ENCODE data around the gene HRAS. TPM values are rescaled to one million over a fixed set of nuclear protein-coding genes. Genes with fewer than 3 reads are reported as not detected.

HRAS gene
- total and polyA plus RNA-seq, 2 experiments from 2014 or later, result 49.6 to 97.8 TPM

DNA sequence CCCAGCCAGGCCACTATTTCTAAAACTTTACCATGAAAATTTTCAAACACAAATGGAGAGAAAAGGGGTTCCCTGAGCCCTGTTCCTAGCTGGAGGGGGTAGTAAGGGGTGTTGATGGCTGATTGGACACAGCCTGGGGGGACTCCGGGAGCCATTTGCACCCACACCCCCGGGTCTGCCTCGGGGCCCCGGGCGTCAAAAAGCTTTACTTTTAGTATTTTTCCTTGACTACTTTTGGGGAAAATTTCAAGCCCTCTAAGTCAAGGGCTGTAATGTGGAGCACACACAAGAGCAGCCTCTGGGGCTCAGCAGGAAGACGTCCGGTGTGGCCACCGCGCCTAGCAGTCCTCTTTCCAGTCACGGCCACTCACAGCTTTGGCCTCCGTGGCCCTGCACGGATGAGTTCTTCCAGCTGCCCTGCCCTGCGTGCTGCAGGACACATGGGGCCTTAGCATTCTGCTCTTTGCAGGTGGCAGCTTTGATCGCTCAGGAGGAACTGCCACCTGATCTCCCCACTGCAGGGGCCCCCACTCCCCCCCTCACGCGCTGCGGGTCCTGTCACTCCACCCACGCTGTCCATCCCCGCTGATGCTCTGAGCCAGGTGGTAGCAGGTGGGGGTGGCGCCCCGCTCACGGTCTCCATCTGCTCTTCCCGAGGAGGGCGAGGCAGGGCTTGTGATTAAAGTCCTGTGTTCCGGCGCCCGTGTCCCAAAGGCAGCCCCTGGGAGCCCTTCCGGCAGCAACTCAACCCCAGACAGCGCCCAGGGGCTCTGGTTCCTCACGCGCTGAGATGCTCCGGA is 42.7 kb downstream of the HRAS start:
- Histone ChIP-seq H3K4me3 (no peak overlapping the region), H3K36me3 (peaks cover 2% of the 10 kb centered on the region), H3K9me3 (ENCODE audit: low read depth) (no peaks in the 10 kb centered on the region), H3K4me1 (ENCODE audit: low read depth) (no peaks in the 10 kb centered on the region), H3K27ac (peak overlapping the region; percentile 19), H3K27me3 (no peaks in the 10 kb centered on the region)
- TF ChIP-seq, protein P1, sequence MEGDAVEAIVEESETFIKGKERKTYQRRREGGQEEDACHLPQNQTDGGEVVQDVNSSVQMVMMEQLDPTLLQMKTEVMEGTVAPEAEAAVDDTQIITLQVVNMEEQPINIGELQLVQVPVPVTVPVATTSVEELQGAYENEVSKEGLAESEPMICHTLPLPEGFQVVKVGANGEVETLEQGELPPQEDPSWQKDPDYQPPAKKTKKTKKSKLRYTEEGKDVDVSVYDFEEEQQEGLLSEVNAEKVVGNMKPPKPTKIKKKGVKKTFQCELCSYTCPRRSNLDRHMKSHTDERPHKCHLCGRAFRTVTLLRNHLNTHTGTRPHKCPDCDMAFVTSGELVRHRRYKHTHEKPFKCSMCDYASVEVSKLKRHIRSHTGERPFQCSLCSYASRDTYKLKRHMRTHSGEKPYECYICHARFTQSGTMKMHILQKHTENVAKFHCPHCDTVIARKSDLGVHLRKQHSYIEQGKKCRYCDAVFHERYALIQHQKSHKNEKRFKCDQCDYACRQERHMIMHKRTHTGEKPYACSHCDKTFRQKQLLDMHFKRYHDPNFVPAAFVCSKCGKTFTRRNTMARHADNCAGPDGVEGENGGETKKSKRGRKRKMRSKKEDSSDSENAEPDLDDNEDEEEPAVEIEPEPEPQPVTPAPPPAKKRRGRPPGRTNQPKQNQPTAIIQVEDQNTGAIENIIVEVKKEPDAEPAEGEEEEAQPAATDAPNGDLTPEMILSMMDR (IDR thresholded peaks at IDR 0.05; ENCODE audit: low read depth, low read length), result no peak
- DNase-seq (ENCODE audit: low read depth in 1 of 2, low spot score in 1 of 2), result no peak

DNA sequence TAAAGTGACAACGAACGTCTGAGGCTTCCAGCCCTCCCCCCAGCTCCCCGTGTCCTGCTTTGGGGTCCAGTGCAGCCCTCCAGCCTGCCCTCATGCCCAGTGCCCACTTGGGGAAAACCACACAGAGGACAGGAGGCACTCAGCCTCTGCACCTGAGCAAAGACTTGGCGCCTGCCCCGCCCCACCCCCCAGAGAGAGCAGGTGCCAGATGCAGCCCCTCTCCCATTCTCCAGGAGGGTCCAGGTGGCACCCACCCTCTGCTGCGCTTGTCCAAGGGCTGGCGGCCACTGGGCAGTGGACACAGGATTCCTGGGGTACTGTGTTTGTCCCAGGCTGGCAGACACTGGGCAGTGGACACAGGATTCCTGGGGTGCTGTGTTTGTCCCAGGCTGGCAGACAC is 44.0 kb downstream of the HRAS start:
- H3K4me1 ChIP-seq (ENCODE audit: low read depth), result no peaks in the 10 kb centered on the region
- no peak overlapping the region for H3K4me3 ChIP-seq
- no peaks in the 10 kb centered on the region for H3K36me3 ChIP-seq
- DNase-seq (ENCODE audit: low read depth in 1 of 2, low spot score in 1 of 2), result no peak
- H3K27ac ChIP-seq, result no peak overlapping the region
- H3K27me3 ChIP-seq, result no peaks in the 10 kb centered on the region
- TF ChIP-seq, protein P1 (IDR thresholded peaks at IDR 0.05; ENCODE audit: low read depth, low read length), result no peak
- H3K9me3 ChIP-seq (ENCODE audit: low read depth), result no peaks in the 10 kb centered on the region

DNA sequence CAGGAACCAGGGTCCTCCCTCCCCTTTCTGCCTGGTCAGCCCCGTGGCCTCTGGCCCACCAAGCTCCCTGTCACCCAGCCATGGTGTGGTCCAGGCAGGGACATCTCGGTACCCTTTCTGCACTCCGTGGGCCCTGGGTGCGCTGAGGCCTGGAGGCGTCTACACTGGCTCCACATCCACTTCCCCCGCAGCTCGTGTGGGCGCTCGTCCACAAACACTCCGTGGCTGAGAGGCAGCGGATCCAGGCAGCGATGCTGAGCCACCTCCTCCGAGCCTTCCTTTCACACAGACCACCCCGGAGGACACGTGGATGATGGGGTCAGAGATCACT is 44.5 kb downstream of the HRAS start:
- no peaks in the 10 kb centered on the region for H3K4me1 ChIP-seq (ENCODE audit: low read depth)
- H3K9me3 ChIP-seq (ENCODE audit: low read depth), result no peaks in the 10 kb centered on the region
- no peak overlapping the region for H3K27ac ChIP-seq
- DNase-seq (ENCODE audit: low read depth in 1 of 2, low spot score in 1 of 2), result no peak
- no peaks in the 10 kb centered on the region for H3K27me3 ChIP-seq
- H3K36me3 ChIP-seq, result no peaks in the 10 kb centered on the region
- TF ChIP-seq, protein P1 (IDR thresholded peaks at IDR 0.05; ENCODE audit: low read depth, low read length), result no peak
- no peak overlapping the region for H3K4me3 ChIP-seq

DNA sequence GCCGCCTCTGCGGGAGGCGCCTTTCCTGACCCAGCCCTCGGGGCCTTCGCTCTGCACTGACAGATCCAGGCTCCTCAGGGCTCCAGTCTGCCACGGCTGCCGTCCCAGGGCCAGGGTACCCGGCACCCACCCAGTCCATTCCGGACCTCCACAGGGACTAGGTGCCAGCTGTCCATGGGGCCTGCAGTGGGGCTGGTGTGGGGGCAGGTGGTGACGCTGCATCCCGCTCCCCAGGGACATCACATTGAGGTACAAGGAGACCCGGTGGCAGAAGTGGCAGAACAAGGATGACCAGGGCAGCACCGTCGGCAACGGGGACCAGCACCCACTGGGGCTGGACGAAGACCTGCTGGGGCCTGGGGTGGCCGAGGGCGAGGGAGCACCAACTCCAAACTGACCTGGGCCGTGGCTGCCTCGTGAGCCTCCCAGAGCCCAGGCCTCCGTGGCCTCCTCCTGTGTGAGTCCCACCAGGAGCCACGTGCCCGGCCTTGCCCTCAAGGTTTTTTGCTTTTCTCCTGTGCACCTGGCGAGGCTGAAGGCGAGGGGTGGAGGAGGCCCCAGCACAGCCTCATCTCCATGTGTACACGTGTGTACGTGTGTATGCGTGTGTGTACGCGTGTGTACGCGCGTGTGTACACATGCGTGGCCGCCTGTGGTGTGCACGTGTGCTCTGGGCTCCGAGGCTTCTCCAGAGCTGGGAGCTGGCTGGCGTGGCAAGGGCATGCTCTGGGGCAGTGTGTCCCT is 45.0 kb downstream of the HRAS start:
- no peak overlapping the region for H3K4me3 ChIP-seq
- TF ChIP-seq, protein P1 (IDR thresholded peaks at IDR 0.05; ENCODE audit: low read depth, low read length), result no peak
- H3K36me3 ChIP-seq, result no peaks in the 10 kb centered on the region
- no peak for DNase-seq (ENCODE audit: low read depth in 1 of 2, low spot score in 1 of 2)
- H3K4me1 ChIP-seq (ENCODE audit: low read depth), result no peaks in the 10 kb centered on the region
- no peaks in the 10 kb centered on the region for H3K9me3 ChIP-seq (ENCODE audit: low read depth)
- H3K27me3 ChIP-seq, result no peaks in the 10 kb centered on the region
- no peak overlapping the region for H3K27ac ChIP-seq

DNA sequence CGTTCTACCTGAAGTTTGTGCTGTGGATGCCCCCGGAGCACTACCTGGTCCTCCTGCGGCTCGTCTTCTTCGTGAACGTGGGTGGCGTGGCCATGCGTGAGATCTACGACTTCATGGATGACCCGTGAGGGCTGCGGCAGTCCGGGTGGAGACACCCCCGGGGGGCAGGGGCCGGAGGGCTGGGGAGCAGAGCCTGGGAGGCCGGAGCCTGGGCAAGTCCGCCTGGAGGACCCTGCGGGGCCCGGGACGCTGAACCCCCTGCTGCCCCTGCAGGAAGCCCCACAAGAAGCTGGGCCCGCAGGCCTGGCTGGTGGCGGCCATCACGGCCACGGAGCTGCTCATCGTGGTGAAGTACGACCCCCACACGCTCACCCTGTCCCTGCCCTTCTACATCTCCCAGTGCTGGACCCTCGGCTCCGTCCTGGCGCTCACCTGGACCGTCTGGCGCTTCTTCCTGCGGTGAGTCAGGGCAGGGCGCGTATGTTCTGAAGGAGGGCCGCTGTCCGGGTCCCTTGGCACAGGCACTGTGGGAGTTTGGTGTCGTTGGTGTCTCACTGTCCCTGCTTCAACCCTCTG is 45.7 kb downstream of the HRAS start:
- H3K4me3 ChIP-seq, result no peak overlapping the region
- DNase-seq (ENCODE audit: low read depth in 1 of 2, low spot score in 1 of 2), result no peak
- H3K27ac ChIP-seq, result no peak overlapping the region
- H3K27me3 ChIP-seq, result no peaks in the 10 kb centered on the region
- H3K9me3 ChIP-seq (ENCODE audit: low read depth), result no peaks in the 10 kb centered on the region
- no peaks in the 10 kb centered on the region for H3K36me3 ChIP-seq
- TF ChIP-seq, protein P1 (IDR thresholded peaks at IDR 0.05; ENCODE audit: low read depth, low read length), result no peak
- H3K4me1 ChIP-seq (ENCODE audit: low read depth), result no peaks in the 10 kb centered on the region

Measured in cardiac muscle cell (in vitro differentiated cells and primary cell).